GM21619 (cell line): ENCODE measurements around the gene RPL35A.

Experiments used
- ATAC-seq: cut with Tn5 transposase; IDR thresholded peaks from one replicate; pipeline ENCODE4 v1.9.1; 2021; ENCODE audit not compliant: unreplicated experiment

Gene RPL35A

GRCh38 chr3:197996855-197997254, 46.9 kb downstream of the RPL35A start:
- ATAC-seq = no peak

- no peak for ATAC-seq
Observed at GRCh38 chr3:197997936-197998335, 47.9 kb downstream of the RPL35A start.
